ENCODE data around the gene PLCH1.

Gene PLCH1

GRCh38 chr3:155492841-155493240 lies 252.0 kb downstream of the PLCH1 start:
- DNase-seq (ENCODE audit: extremely low read depth, low read depth), result no peak
- H3K4me3 ChIP-seq (replicated peaks; ENCODE audit: low read depth, low read length), result no peak overlapping the region
- no peak for TF ChIP-seq CTCF (IDR thresholded peaks at IDR 0.05; ENCODE audit: low read depth, low read length, missing control alignments)

- peak; percentile 14 for TF ChIP-seq CTCF (IDR thresholded peaks at IDR 0.05; ENCODE audit: low read depth, low read length, missing control alignments)
- no peak for DNase-seq (ENCODE audit: extremely low read depth, low read depth)
- no peak overlapping the region for H3K4me3 ChIP-seq (replicated peaks; ENCODE audit: low read depth, low read length)
Observed at GRCh38 chr3:155491696-155492095, 253.2 kb downstream of the PLCH1 start.

GRCh38 chr3:155488671-155489070 lies 256.2 kb downstream of the PLCH1 start:
- no peak for TF ChIP-seq CTCF (IDR thresholded peaks at IDR 0.05; ENCODE audit: low read depth, low read length, missing control alignments)
- no peak overlapping the region for H3K4me3 ChIP-seq (replicated peaks; ENCODE audit: low read depth, low read length)
- DNase-seq (ENCODE audit: extremely low read depth, low read depth), result no peak

- TF ChIP-seq CTCF (IDR thresholded peaks at IDR 0.05; ENCODE audit: low read depth, low read length, missing control alignments), result no peak
- DNase-seq (ENCODE audit: extremely low read depth, low read depth), result no peak
- no peak overlapping the region for H3K4me3 ChIP-seq (replicated peaks; ENCODE audit: low read depth, low read length)
Observed at GRCh38 chr3:155485897-155486296, 259.0 kb downstream of the PLCH1 start.

- DNase-seq (ENCODE audit: extremely low read depth, low read depth), result no peak
- H3K4me3 ChIP-seq (replicated peaks; ENCODE audit: low read depth, low read length), result no peak overlapping the region
- TF ChIP-seq CTCF (IDR thresholded peaks at IDR 0.05; ENCODE audit: low read depth, low read length, missing control alignments), result no peak
Observed at GRCh38 chr3:155481591-155481990, 263.3 kb downstream of the PLCH1 start.

- DNase-seq (ENCODE audit: extremely low read depth, low read depth), result no peak
- TF ChIP-seq CTCF (IDR thresholded peaks at IDR 0.05; ENCODE audit: low read depth, low read length, missing control alignments), result no peak
- no peak overlapping the region for H3K4me3 ChIP-seq (replicated peaks; ENCODE audit: low read depth, low read length)
Observed at GRCh38 chr3:155481089-155481488, 263.8 kb downstream of the PLCH1 start.

GRCh38 chr3:155465664-155466063 lies 279.2 kb downstream of the PLCH1 start:
- TF ChIP-seq CTCF (IDR thresholded peaks at IDR 0.05; ENCODE audit: low read depth, low read length, missing control alignments), result no peak
- H3K4me3 ChIP-seq (replicated peaks; ENCODE audit: low read depth, low read length), result no peak overlapping the region
- no peak for DNase-seq (ENCODE audit: extremely low read depth, low read depth)

All from HFF-Myc (cell line).